HTR-8/SVneo (cell line): ENCODE results near the gene LACTBL1.
A peak's percentile ranks its signal among the peaks of the same experiment; 100 is the strongest.
"Not testable (repeated sequence)": the region's sequence is repeated elsewhere in the genome, so short reads cannot be mapped to it uniquely, and the experiment has no call there.

Experiments
- DNase-seq: peaks from one replicate; pipeline ENCODE4 v3.0.0; 2011; ENCODE audit warnings: low spot score, mixed read lengths; ENCODE audit not compliant: insufficient read length
- FAIRE-seq: peaks from 2 replicates; lab custom pipeline; 2011; peaks lifted over from hg19 to GRCh38; lab: Jason Lieb, UNC

LACTBL1 gene

DNA sequence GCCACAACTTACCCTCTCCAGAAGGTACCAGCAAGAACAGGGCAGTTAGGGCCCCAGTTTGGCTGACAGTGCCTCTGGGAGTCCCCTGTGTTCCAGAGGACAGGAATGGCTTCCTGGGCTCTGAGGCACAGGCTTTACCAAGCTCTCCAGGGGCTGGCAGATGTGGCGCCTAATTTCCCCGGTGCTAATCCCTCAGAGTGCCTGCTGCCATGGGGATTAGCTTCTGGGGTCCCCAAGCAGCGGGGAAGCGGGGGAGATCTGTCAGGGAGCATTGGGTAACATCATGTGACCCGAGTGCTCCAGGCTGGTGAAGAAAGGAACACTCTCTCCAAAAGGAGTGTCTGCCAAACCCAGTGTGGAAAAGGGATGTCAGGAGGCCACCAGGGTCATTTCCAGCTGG lies at the start of gene LACTBL1:
Gene LACTBL1 (minus strand): TSS at position 107 of the 400 bp plus-strand sequence. CDS start 550 bp downstream, outside the sequence.
- DNase-seq (no peak), FAIRE-seq (no peak)

- DNase-seq (no peak), FAIRE-seq (no peak)
Observed at GRCh38 chr1:23021834-23022233, 49.2 kb upstream of the LACTBL1 start.

DNA sequence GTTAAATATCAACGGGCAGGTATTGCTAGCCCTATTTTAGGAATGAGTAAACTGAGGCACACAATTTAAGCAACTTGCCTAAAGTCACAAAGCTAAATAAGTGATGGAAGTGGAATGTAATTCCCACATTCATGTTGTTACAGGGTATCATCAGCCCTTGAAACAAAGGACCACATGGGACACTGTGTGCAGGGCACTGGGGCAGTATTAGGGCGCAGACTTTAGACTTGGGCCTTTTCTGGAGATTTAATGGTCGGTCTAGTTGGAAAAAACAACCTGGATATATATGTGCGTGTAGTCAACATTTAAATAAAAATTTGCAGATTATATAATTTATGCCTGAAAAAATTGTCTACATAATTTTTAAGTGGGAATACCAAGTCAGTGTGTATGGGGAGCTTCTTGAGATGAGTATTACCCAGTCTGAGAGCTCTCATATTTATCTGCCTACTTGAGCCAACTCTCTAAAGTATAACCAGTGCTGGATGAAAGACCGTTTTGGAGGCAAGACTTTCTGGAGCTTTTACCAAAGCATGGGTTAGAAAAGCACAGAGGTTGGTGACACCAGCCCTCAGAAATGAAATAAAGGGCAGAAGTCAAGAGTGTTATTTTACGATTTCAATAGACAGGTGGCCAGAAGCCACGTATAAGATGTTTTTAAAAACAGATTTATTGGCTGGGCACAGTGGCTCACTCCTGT lies 48.2 kb upstream of the LACTBL1 start:
- FAIRE-seq (no peak), DNase-seq (no peak)

GRCh38 chr1:23019863-23020625 lies 47.4 kb upstream of the LACTBL1 start:
- DNase-seq: no peak
- no peak for FAIRE-seq

DNA sequence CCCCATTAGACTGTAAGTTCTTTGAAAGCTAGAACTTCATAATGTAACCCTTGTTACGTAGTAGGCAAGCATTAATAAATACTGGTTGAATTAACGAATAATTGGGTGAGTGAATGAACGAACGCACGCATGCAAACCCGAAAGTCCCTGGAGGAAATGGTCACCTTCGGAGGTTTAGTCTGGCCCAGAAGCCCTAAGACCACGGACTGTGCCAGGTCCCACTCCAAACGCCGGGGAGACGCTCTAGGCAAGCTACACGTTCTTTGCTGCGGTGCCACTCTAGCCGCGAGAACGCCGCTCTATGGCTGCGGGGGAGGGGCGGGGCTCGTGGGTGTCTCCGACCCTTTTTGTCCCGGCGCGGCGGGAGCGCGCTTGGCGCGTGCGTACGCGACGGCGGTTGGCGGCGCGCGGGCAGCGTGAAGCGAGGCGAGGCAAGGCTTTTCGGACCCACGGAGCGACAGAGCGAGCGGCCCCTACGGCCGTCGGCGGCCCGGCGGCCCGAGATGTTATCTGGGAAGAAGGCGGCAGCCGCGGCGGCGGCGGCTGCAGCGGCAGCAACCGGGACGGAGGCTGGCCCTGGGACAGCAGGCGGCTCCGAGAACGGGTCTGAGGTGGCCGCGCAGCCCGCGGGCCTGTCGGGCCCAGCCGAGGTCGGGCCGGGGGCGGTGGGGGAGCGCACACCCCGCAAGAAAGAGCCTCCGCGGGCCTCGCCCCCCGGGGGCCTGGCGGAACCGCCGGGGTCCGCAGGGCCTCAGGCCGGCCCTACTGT lies 46.6 kb upstream of the LACTBL1 start, which contains the start of gene KDM1A:
Gene KDM1A (plus strand): TSS at position 375 of the 769 bp plus-strand sequence. CDS start 129 bp downstream, at position 504.
- DNase-seq: peak; percentile 90
- peak; percentile 83 for FAIRE-seq

DNA sequence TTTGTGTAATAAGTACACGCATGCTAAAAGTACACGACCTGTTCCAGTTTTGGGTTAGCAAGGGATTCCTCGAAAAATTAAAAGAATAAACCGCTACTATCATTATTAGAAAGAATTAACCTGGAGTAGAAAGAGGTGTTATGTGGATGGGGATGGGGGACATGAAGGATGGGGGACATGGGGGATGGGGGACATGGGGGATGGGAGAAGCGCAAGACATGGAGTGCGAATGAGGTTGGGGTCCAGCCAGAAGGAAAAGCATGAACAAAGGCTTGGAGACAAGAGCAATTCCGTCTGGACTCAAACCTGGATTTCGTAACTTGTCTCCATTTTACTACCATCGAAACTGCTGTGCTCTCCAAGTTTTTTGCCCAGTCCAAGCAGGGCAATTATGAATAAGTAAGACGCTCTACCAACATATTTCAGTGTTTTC lies 46.0 kb upstream of the LACTBL1 start:
- FAIRE-seq: no peak
- no peak for DNase-seq

GRCh38 chr1:23013657-23014056 lies 41.0 kb upstream of the LACTBL1 start:
- no peak for DNase-seq
- FAIRE-seq: no peak

- not testable (repeated sequence) for FAIRE-seq, DNase-seq
Observed at GRCh38 chr1:23010025-23010424, 37.4 kb upstream of the LACTBL1 start.

DNA sequence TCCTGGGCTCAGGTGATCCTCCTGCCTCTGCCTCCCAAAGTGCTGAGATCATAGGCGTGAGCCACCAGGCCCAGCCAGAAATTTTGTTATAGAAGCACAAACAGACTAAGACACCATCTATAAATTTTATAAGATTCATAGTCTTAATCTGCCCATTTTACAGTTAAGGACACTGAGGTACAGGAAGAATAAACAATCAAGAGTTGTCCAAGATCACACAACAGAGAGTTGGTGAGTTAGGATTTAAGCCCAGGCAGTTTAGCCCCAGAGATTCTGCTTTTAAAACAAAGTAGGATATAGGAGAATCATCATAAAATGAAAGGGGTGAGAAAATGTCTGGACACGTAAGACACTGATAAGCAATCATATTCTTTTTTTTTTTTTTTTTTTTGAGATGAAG lies 36.2 kb upstream of the LACTBL1 start:
- no peak for FAIRE-seq
- no peak for DNase-seq

DNA sequence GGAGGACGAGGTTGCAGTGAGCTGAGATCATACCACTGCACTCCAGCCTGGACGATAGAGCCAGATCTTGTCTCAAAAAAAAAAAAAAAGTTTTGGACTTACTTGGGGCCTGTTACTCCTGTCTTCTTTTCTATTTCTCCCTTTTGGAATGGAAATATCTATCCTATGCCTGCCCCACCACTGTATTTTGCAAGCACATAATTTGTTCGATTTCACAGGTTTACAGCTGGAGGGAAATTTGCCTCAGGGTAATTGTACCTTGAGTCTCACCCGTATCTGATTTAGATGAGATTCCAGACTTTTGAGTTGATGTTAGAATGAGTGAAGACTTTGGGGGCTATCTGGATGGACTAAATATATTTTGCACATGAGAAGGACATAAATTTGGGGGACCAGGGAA lies 34.4 kb upstream of the LACTBL1 start:
- FAIRE-seq: no peak
- no peak for DNase-seq

GRCh38 chr1:23004769-23005168 lies 32.1 kb upstream of the LACTBL1 start:
- DNase-seq, FAIRE-seq: not testable (repeated sequence)

DNA sequence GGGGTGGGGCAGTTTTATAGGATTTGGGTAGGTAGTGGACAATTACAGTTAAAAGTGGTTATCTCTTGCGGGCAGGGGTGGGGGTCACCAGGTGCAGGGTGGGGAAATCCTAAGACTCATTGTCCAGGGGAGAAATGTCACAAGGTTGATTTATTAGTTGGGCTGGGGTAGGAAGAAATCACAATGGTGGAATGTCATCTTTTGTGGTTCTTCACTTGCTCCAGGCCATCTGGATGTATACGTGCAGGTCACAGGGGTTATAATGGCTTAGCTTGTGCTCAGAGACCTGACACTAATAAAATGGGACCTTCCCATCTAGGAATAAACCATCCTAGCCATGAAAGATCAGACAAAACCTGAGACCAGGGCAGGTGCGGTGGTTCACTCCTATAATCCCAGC lies 31.4 kb upstream of the LACTBL1 start:
- DNase-seq (no peak), FAIRE-seq (no peak)

- not testable (repeated sequence) for FAIRE-seq, DNase-seq
Observed at GRCh38 chr1:23002218-23002617, 29.6 kb upstream of the LACTBL1 start.

- not testable (repeated sequence) for DNase-seq, FAIRE-seq
Observed at GRCh38 chr1:23000133-23000532, 27.5 kb upstream of the LACTBL1 start.

DNA sequence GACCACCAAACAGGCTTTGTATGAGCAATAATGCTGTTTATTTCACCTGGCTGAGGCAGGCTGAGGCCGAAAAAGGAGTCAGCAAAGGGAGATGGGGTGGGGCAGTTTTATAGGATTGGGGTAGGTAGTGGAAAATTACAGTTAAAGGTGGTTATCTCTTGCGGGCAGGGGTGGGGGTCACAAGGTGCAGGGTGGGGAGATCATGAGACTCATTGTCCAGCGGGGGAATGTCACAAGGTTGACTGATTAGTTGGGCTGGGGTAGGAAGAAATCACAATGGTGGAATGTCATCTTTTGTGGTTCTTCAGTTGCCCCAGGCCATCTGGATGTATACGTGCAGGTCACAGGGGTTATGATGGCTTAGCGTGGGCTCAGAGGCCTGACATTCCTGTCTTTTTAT lies 24.9 kb upstream of the LACTBL1 start:
- not testable (repeated sequence) for DNase-seq, FAIRE-seq

DNA sequence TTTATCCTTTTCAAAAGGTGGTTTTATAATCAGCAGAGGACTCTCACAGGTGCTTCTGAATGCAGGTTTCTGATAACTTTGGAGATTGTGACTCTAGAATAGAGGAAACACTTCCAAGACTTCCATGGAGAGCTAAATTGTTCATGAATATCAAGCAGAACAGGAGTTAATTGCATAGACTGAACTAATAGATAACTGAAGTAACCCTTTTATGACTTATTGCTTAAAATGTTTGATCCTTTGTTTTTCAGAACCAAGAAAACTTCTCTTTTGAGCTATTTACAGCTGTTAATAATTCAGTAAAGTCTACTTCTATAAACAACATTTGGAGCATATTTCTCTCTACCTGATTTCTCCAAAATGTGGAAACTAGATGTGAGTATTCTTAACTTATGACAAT lies 23.1 kb upstream of the LACTBL1 start:
- DNase-seq (no peak), FAIRE-seq (no peak)

GRCh38 chr1:22993220-22993795 lies 20.6 kb upstream of the LACTBL1 start:
- not testable (repeated sequence) for DNase-seq, FAIRE-seq

DNA sequence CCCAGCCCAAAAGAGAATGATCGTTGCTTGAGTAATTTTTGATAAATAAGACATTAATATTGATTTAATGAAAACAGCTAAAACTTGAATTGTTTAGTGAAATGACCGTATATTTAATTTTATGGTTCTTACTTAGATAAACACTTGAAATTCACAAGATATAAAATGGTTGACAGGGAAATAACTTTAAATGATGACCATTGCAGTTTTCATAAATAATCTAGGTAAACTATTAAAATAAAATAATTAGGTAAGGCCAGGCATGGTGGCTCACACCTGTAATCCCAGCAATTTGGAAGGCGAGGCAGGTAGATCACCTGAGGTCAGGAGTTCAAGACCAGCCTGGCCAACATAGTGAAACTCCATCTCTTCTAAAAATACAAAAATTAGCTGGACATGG lies 19.7 kb upstream of the LACTBL1 start:
- not testable (repeated sequence) for DNase-seq, FAIRE-seq

- FAIRE-seq (no peak), DNase-seq (no peak)
Observed at GRCh38 chr1:22983944-22984343, 11.3 kb upstream of the LACTBL1 start.

DNA sequence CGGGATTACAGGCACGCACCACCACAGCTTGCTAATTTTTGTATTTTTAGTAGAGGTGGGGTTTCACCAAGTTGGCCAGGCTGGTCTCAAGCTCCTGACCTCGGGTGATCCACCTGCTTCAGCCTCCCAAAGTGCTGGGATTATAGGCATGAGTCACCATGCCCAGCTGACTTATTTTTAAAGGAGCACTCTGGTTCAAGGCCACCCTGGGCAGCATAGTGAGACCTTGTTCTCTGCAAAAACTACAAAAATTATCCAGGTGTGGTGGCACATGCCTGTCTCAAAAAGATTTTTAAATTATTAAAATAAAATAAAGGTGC lies 7.8 kb upstream of the LACTBL1 start:
- FAIRE-seq: not testable (repeated sequence)

More for the DNA sequence above, 7.8 kb upstream of the LACTBL1 start:
- DNase-seq: not testable (repeated sequence)
